H1 (cell line): ENCODE data around the gene POFUT2. TPM values are rescaled to one million over a fixed set of nuclear protein-coding genes. Genes with fewer than 3 reads are reported as not detected.

ENCODE experiments used
- CTCF ChIA-PET: fragments of 300-600 bp; sonication (Branson Sonifier 250); formaldehyde crosslinking; loops from one replicate; lab custom pipeline; 2021; ENCODE audit not compliant: partially characterized antibody; lab: Charles Lee
- POLR2A ChIA-PET: fragments of 300-600 bp; sonication (Branson Sonifier 250); formaldehyde crosslinking; loops from one replicate; lab custom pipeline; 2021; ENCODE audit warnings: inconsistent platforms; ENCODE audit not compliant: partially characterized antibody; lab: Charles Lee
- DNase-seq, 2 experiments: peaks; one replicate each; pipeline versions ENCODE4 v3.0.0 to v3.0.0-alpha.2; 2010 to 2022; ENCODE audit warnings: low spot score in 2 of 2, low read depth in 1 of 2, mixed read lengths in 1 of 2
- FAIRE-seq: peaks from 2 replicates; lab custom pipeline; 2011; peaks lifted over from hg19 to GRCh38; lab: Jason Lieb, UNC
- H2AFZ ChIP-seq: 2 replicates; pipeline ENCODE4 v1.8.1; 2012; ENCODE audit warnings: low read length, inconsistent platforms
- H2AK5ac ChIP-seq: 2 replicates; pipeline ENCODE4 v1.6.1; 2013; ENCODE audit warnings: low read depth, low read length
- H2BK120ac ChIP-seq: replicated peaks from 2 replicates; pipeline ENCODE3; 2013; ENCODE audit warnings: low read depth, low read length, inconsistent platforms
- H2BK12ac ChIP-seq: 2 replicates; pipeline ENCODE4 v1.6.1; 2013; ENCODE audit warnings: low read depth, low read length
- H2BK15ac ChIP-seq: 2 replicates; pipeline ENCODE4 v1.6.1; 2013; ENCODE audit warnings: low read length
- H2BK20ac ChIP-seq: 2 replicates; pipeline ENCODE4 v1.6.1; 2013; ENCODE audit warnings: low read length
- H2BK5ac ChIP-seq: 2 replicates; pipeline ENCODE4 v1.6.1; 2013; ENCODE audit warnings: low read depth, low read length
- H3K14ac ChIP-seq: 2 replicates; pipeline ENCODE4 v1.6.1; 2013; ENCODE audit warnings: inconsistent platforms; ENCODE audit not compliant: insufficient read length
- H3K18ac ChIP-seq: 2 replicates; pipeline ENCODE4 v1.6.1; 2013; ENCODE audit warnings: low read length; ENCODE audit errors: extremely low read depth
- H3K23ac ChIP-seq: 2 replicates; pipeline ENCODE4 v1.6.1; 2013; ENCODE audit warnings: inconsistent platforms; ENCODE audit not compliant: insufficient read length
- H3K23me2 ChIP-seq: 2 replicates; pipeline ENCODE4 v1.6.1; 2013; ENCODE audit warnings: low read depth, low read length
- H3K27ac ChIP-seq: 2 replicates; pipeline ENCODE4 v1.6.1; 2011; ENCODE audit warnings: low read depth, low read length, inconsistent platforms
- H3K27me3 ChIP-seq, 4 experiments: replicated peaks in 1 of 4; 1 replicate in 1 of 4; 2 replicates in 3 of 4; pipeline versions ENCODE4 v1.6.1 to v1.8.1; 2011 to 2013; ENCODE audit warnings: low read length in 3 of 4, mild to moderate bottlenecking in 3 of 4, inconsistent platforms in 2 of 4, mixed read lengths in 2 of 4, moderate library complexity in 1 of 4; ENCODE audit not compliant: control insufficient read depth in 3 of 4, insufficient read depth in 3 of 4; ENCODE audit errors: extremely low read depth in 1 of 4
- H3K36me3 ChIP-seq, 4 experiments: 2 replicates each; pipeline versions ENCODE4 v1.6.1 to v1.8.1; 2011 to 2013; ENCODE audit warnings: mild to moderate bottlenecking in 4 of 4, low read length in 3 of 4, moderate library complexity in 2 of 4, control low read depth in 1 of 4, inconsistent platforms in 1 of 4; ENCODE audit not compliant: insufficient read depth in 4 of 4, control insufficient read depth in 2 of 4
- H3K4ac ChIP-seq: replicated peaks from 2 replicates; pipeline ENCODE3; 2013; ENCODE audit warnings: low read length, low read depth, mixed read lengths, inconsistent platforms; ENCODE audit not compliant: insufficient read length
- H3K4me1 ChIP-seq, 4 experiments: replicated peaks in 1 of 4; 1 replicate in 1 of 4; 2 replicates in 3 of 4; pipeline versions ENCODE4 v1.6.1 to v1.8.1; 2011 to 2013; ENCODE audit warnings: low read length in 3 of 4, inconsistent platforms in 2 of 4, mixed read lengths in 1 of 4; ENCODE audit not compliant: insufficient read depth in 4 of 4, control insufficient read depth in 3 of 4
- H3K4me2 ChIP-seq, 2 experiments: 2 replicates each; pipeline versions ENCODE4 v1.6.1 to v1.8.1; 2011 to 2013; ENCODE audit warnings: low read depth in 2 of 2, low read length in 2 of 2, control low read depth in 1 of 2, inconsistent platforms in 1 of 2, mild to moderate bottlenecking in 1 of 2; ENCODE audit not compliant: insufficient read depth in 1 of 2
- H3K4me3 ChIP-seq, 4 experiments: fragments of 200-600, 300-600 bp in 1 of 4; sonication (generic), shearing (Covaris generic), sonication (Bioruptor Twin) in 1 of 4; 2 replicates each; pipeline versions ENCODE4 v1.5.1 to v1.8.1; 2011 to 2016; ENCODE audit warnings: low read length in 4 of 4, low read depth in 3 of 4, control low read depth in 2 of 4, inconsistent platforms in 2 of 4, mild to moderate bottlenecking in 2 of 4, mixed read lengths in 1 of 4, moderate library complexity in 1 of 4; ENCODE audit not compliant: insufficient read depth in 2 of 4; ENCODE audit errors: extremely low read depth in 1 of 4
- H3K56ac ChIP-seq: replicated peaks from 2 replicates; pipeline ENCODE3; 2013; ENCODE audit warnings: low read depth, mild to moderate bottlenecking, mixed read lengths, low read length, inconsistent platforms; ENCODE audit not compliant: insufficient read length
- H3K79me1 ChIP-seq: 2 replicates; pipeline ENCODE4 v1.6.1; 2013; ENCODE audit warnings: low read depth, low read length, control low read depth
- H3K79me2 ChIP-seq, 2 experiments: 2 replicates each; pipeline versions ENCODE4 v1.6.1 to v1.8.1; 2012 to 2013; ENCODE audit warnings: low read length in 2 of 2, mild to moderate bottlenecking in 2 of 2, inconsistent platforms in 1 of 2; ENCODE audit not compliant: insufficient read depth in 2 of 2, control insufficient read depth in 1 of 2
- H3K9ac ChIP-seq, 4 experiments: replicated peaks in 1 of 4; 1 replicate in 1 of 4; 2 replicates in 3 of 4; pipeline versions ENCODE4 v1.6.1 to v1.8.1; 2011 to 2013; ENCODE audit warnings: low read depth in 3 of 4, low read length in 3 of 4, control low read depth in 2 of 4, mild to moderate bottlenecking in 2 of 4, moderate library complexity in 2 of 4, inconsistent platforms in 1 of 4; ENCODE audit errors: extremely low read depth in 1 of 4
- H3K9me3 ChIP-seq, 2 experiments: 2 replicates each; pipeline versions ENCODE4 v1.6.1 to v1.8.1; 2012 to 2013; ENCODE audit warnings: mild to moderate bottlenecking in 2 of 2, moderate library complexity in 2 of 2, control low read depth in 1 of 2, inconsistent platforms in 1 of 2, low read depth in 1 of 2, low read length in 1 of 2, mixed read lengths in 1 of 2; ENCODE audit not compliant: insufficient read depth in 2 of 2
- H4K20me1 ChIP-seq, 2 experiments: replicated peaks in 1 of 2; 2 replicates each; pipeline versions ENCODE3 to v1.8.1; 2011 to 2013; ENCODE audit warnings: inconsistent platforms in 2 of 2, low read length in 2 of 2, mild to moderate bottlenecking in 1 of 2; ENCODE audit not compliant: insufficient read depth in 2 of 2, control insufficient read depth in 1 of 2
- H4K5ac ChIP-seq: 2 replicates; pipeline ENCODE4 v1.6.1; 2013; ENCODE audit warnings: low read length, low read depth, mixed read lengths, inconsistent platforms; ENCODE audit not compliant: insufficient read length
- H4K8ac ChIP-seq: 2 replicates; pipeline ENCODE4 v1.8.0; 2013; ENCODE audit warnings: mild to moderate bottlenecking, moderate library complexity, low read length, inconsistent platforms; ENCODE audit not compliant: insufficient read depth; ENCODE audit errors: extremely low read depth
- H4K91ac ChIP-seq: replicated peaks from 2 replicates; pipeline ENCODE3; 2013; ENCODE audit warnings: low read length, mixed read lengths, inconsistent platforms; ENCODE audit not compliant: insufficient read length
- FOSL1 ChIP-seq: IDR thresholded peaks from 2 replicates; pipeline ENCODE4 v1.6.1; 2011; ENCODE audit warnings: mild to moderate bottlenecking, low read depth, low read length, moderate library complexity; ENCODE audit not compliant: insufficient read depth
- TEAD4 ChIP-seq: IDR thresholded peaks from 2 replicates; pipeline ENCODE4 v1.6.1; 2012; ENCODE audit warnings: low read depth, low read length, inconsistent platforms, mixed read lengths
- WGBS, 2 experiments: shearing (Covaris generic) in 1 of 2; methylation state at CpG; one replicate each; pipeline versions ENCODE4 v1.1.6 to v1.1.7; 2013 to 2015; ENCODE audit warnings: low lambda C conversion rate in 2 of 2, mixed read lengths in 2 of 2, inconsistent platforms in 1 of 2, low coverage in 1 of 2, missing lambda C conversion rate in 1 of 2; ENCODE audit not compliant: insufficient replicate concordance in 2 of 2, insufficient coverage in 1 of 2, insufficient read length in 1 of 2; ENCODE audit errors: extremely low coverage in 1 of 2, missing lambda C conversion rate in 1 of 2; 5-methylcytosine and 5-hydroxymethylcytosine counted together
- polyA plus RNA-seq, 7 experiments: library from polyadenylated mRNA; depleted of rRNA in 3 of 7; stranded (reverse) in 5 of 7; unstranded in 2 of 7; fragments of >200 nt in 5 of 7; fragments of 200-250 nt in 2 of 7; gene quantifications; 1 replicate in 5 of 7; 2 replicates in 1 of 7; 4 replicates in 1 of 7; pipeline versions ENCODE4 v1.2.1 to v1.2.3, GENCODE V29; 2011 to 2013; ENCODE audit warnings: missing spikeins in 2 of 7, mixed read lengths in 2 of 7
- total RNA-seq: library from RNA; stranded (reverse); fragmentation: NEBNext Ultra II Directional; extraction: Animal tissue kit (Norgen Biotek cat#: 25700); gene quantifications from 2 replicates; pipeline ENCODE4 v1.2.1, GENCODE V29; 2021

The POFUT2 gene
- total and polyA plus RNA-seq, 2 of the 8 experiments (the other 6 are each of a cell fraction or from before 2014, with no cell fraction given) = 13.7 to 32.1 TPM

DNA sequence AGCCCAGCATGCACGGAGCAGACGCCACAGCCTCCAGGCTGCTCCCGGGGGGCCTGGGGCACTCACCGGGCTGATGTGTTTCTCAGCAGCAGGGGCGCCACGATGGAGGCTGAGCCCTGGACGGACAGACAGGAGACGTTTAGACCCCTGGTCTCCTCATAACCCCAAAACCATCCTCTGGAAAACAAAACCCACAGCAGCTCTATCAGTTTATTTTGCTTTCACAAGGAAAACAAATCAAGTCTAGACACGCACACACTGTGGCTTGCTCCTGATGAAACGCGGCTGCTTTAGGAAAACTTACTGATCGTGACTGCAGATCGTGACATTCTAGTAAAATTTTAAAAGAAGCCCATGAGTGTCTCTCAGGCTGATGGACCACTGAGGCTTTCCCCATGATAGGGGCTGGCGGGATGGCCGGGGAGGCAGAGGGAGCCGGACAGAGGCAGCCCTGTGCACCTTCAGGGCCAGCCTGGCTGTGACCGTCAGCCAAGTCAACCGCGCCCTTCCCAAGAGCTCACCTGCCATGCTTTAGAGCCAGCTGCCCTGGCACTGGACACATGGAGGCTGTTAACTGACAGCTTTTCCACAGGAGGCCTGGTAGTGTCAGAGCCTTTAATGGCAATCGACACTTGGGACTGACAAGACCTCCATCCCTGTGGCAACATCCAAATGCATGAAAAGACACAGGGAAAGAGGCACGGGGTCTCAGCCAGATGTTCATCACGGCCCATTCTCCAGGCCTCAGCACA lies 5.2 kb downstream of the POFUT2 start:
- Histone ChIP-seq H2BK120ac (no peak overlapping the region), H4K91ac (no peak overlapping the region), H3K79me1 (peaks cover 19% of the 10 kb centered on the region), H3K27ac (no peak overlapping the region), H3K23ac (no peak overlapping the region), H2BK20ac (no peak overlapping the region), H3K4me1 (peaks cover 0 to 3% (median under 1%) of the 10 kb centered on the region in 4 experiments; a peak in 3 of 7 replicates), H4K20me1 (peaks cover 24 to 36% of the 10 kb centered on the region in 2 experiments), H3K27me3 (no peaks in the 10 kb centered on the region), H3K14ac (no peak overlapping the region), H3K18ac (no peak overlapping the region), H3K56ac (no peak overlapping the region), H2BK5ac (no peak overlapping the region), H3K9ac (no peak overlapping the region), H3K4me2 (no peak overlapping the region), H4K5ac (no peak overlapping the region), H3K4me3 (no peak overlapping the region), H2BK12ac (no peak overlapping the region), H4K8ac (no peak overlapping the region)
- no peak for DNase-seq
- POLR2A ChIA-PET = no interaction called here
- WGBS, 2 experiments = 90% methylated on average over 19 of the region's 22 CpGs; no CpG with 5 or more reads in 1 of the 2 experiments
- TF ChIP-seq TEAD4 = no peak
- TF ChIP-seq FOSL1 = no peak
- TF ChIP-seq, all 59 proteins: peak for 0
- FAIRE-seq = no peak
- Histone ChIP-seq H2AFZ (no peak overlapping the region), H3K4ac (no peak overlapping the region), H3K9me3 (no peaks in the 10 kb centered on the region), H2BK15ac (no peak overlapping the region), H2AK5ac (no peak overlapping the region), H3K23me2 (peaks cover 4% of the 10 kb centered on the region; the same call in 1 of the 2 replicates), H3K79me2 (peaks cover 0 to 24% of the 10 kb centered on the region in 2 experiments; a peak in 2 of 4 replicates), H3K36me3 (peaks cover 15 to 69% (median 61%) of the 10 kb centered on the region in 4 experiments)
- CTCF ChIA-PET = interaction anchor here (0.9 to 1.9 kb wide), 4 partner anchors 8 to 158 kb away, joined by 3 to 9 read pairs (median 3); no protein-coding TSS in a partner anchor
